ENCODE measurements around the gene LPAR1.

- TF ChIP-seq OSR1 (CRISPR knock-in tag; IDR thresholded peaks at IDR 0.05): no peak
- TF ChIP-seq SNAI2 (CRISPR knock-in tag; IDR thresholded peaks at IDR 0.05): no peak
- no peak for TF ChIP-seq PPARA (CRISPR knock-in tag; IDR thresholded peaks at IDR 0.05; ENCODE audit: borderline replicate concordance)
- TF ChIP-seq PATZ1 (CRISPR knock-in tag; IDR thresholded peaks at IDR 0.05; ENCODE audit: borderline replicate concordance): no peak
- no peak for TF ChIP-seq ZFP3 (CRISPR knock-in tag; IDR thresholded peaks at IDR 0.05)
- TF ChIP-seq CREB5 (CRISPR knock-in tag; IDR thresholded peaks at IDR 0.05; ENCODE audit: low read depth): no peak
- no peak for TF ChIP-seq GLIS3 (CRISPR knock-in tag; IDR thresholded peaks at IDR 0.05)
- no peak for TF ChIP-seq ESRRG (CRISPR knock-in tag; IDR thresholded peaks at IDR 0.05)
These were observed 40.2 kb upstream of the LPAR1 start for GRCh38 chr9:111078391-111079038.
